GM23338 (cell line): ENCODE results near the gene GPR146. TPM values are rescaled to one million over a fixed set of nuclear protein-coding genes. Genes with fewer than 3 reads are reported as not detected.

ENCODE experiments used
- ATAC-seq: fragments of 200-7000 bp; cut with Tn5 transposase; 3 replicates; pipeline ENCODE4 v1.9.1; 2020
- DNase-seq: peaks from one replicate; pipeline ENCODE4 v3.0.0-alpha.2; 2015; ENCODE audit warnings: low spot score
- H2AFZ ChIP-seq: fragments of 200-600 bp; sonication (generic); 2 replicates; pipeline ENCODE4 v1.8.0; 2016; ENCODE audit warnings: antibody characterized with exemption, mild to moderate bottlenecking, moderate library complexity
- H3F3A ChIP-seq: fragments of 200-600 bp; sonication (generic); replicated peaks from 2 replicates; pipeline ENCODE4 v1.8.0; 2017; ENCODE audit warnings: antibody characterized with exemption, mixed run types, low read depth
- H3K27ac ChIP-seq: fragments of 200-600 bp; sonication (generic); 2 replicates; pipeline ENCODE4 v1.6.1; 2016; ENCODE audit warnings: low read depth
- H3K27me3 ChIP-seq: fragments of 200-600 bp; sonication (generic); 2 replicates; pipeline ENCODE4 v1.8.0; 2016; ENCODE audit warnings: mild to moderate bottlenecking, mixed run types, moderate library complexity; ENCODE audit not compliant: insufficient read depth
- H3K36me3 ChIP-seq: fragments of 200-600 bp; sonication (generic); 2 replicates; pipeline ENCODE4 v1.8.0; 2016; ENCODE audit warnings: mild to moderate bottlenecking; ENCODE audit not compliant: insufficient read depth
- H3K4me1 ChIP-seq: fragments of 200-600 bp; sonication (generic); 2 replicates; pipeline ENCODE4 v1.8.0; 2016; ENCODE audit warnings: mild to moderate bottlenecking, moderate library complexity; ENCODE audit not compliant: insufficient read depth
- H3K4me2 ChIP-seq: fragments of 200-600 bp; sonication (generic); 2 replicates; pipeline ENCODE4 v1.7.1; 2017; ENCODE audit warnings: mixed run types
- H3K4me3 ChIP-seq: fragments of 200-600 bp; sonication (generic); 2 replicates; pipeline ENCODE4 v1.6.1; 2016; ENCODE audit warnings: mixed run types
- H3K79me2 ChIP-seq: fragments of 200-600 bp; sonication (generic); replicated peaks from 2 replicates; pipeline ENCODE4 v1.8.0; 2017; ENCODE audit warnings: mild to moderate bottlenecking; ENCODE audit not compliant: insufficient read depth
- H3K9me2 ChIP-seq: fragments of 200-600 bp; sonication (generic); 2 replicates; pipeline ENCODE4 v1.8.0; 2017; ENCODE audit not compliant: insufficient read depth
- H4K20me1 ChIP-seq: fragments of 200-600 bp; sonication (generic); replicated peaks from 2 replicates; pipeline ENCODE4 v1.8.0; 2017; ENCODE audit warnings: mild to moderate bottlenecking; ENCODE audit not compliant: insufficient read depth
- H3K27ac Mint-ChIP-seq: 2 replicates; pipeline ENCODE4 v1.8.0; 2020; ENCODE audit warnings: inconsistent platforms, mild to moderate bottlenecking, moderate library complexity, mixed read lengths
- H3K27me3 Mint-ChIP-seq: 3 replicates; pipeline ENCODE4 v1.8.0; 2022; ENCODE audit warnings: low read depth, mild to moderate bottlenecking, moderate library complexity, mixed read lengths, inconsistent platforms; ENCODE audit not compliant: insufficient read depth, poor library complexity
- H3K36me3 Mint-ChIP-seq: 3 replicates; pipeline ENCODE4 v1.8.0; 2021; ENCODE audit warnings: low read depth, mild to moderate bottlenecking, inconsistent platforms, moderate library complexity, mixed read lengths
- H3K4me1 Mint-ChIP-seq: 3 replicates; pipeline ENCODE4 v1.8.0; 2020; ENCODE audit warnings: mild to moderate bottlenecking, inconsistent platforms, mixed read lengths
- H3K4me3 Mint-ChIP-seq: 3 replicates; pipeline ENCODE4 v1.8.0; 2021; ENCODE audit warnings: moderate library complexity, mild to moderate bottlenecking, inconsistent platforms, mixed read lengths
- H3K9me3 Mint-ChIP-seq: 3 replicates; pipeline ENCODE4 v1.8.0; 2020; ENCODE audit warnings: moderate library complexity, mild to moderate bottlenecking, inconsistent platforms, mixed read lengths
- CTCF ChIP-seq, 2 experiments: fragments of 200-600 bp in 1 of 2; sonication (generic) in 1 of 2; conservative IDR thresholded peaks; 2 replicates each; pipeline versions ENCODE4 v1.5.1 to v1.6.1; 2016 to 2017; ENCODE audit warnings: antibody characterized with exemption in 2 of 2, low read depth in 2 of 2, mild to moderate bottlenecking in 2 of 2, moderate library complexity in 1 of 2
- ETS1 ChIP-seq: IDR thresholded peaks from 2 replicates; pipeline ENCODE4 v1.6.1; 2016; ENCODE audit warnings: antibody characterized with exemption
- EZH2 ChIP-seq: fragments of 200-600 bp; sonication (generic); IDR thresholded peaks from one replicate; pipeline ENCODE4 v1.8.0; 2017; ENCODE audit warnings: antibody characterized with exemption, mild to moderate bottlenecking, low read depth; ENCODE audit not compliant: unreplicated experiment
- EZH2phosphoT487 ChIP-seq: fragments of 200-600 bp; sonication (generic); IDR thresholded peaks from one replicate; pipeline ENCODE4 v1.8.1; 2018; ENCODE audit warnings: antibody characterized with exemption; ENCODE audit not compliant: unreplicated experiment
- JUNB ChIP-seq: IDR thresholded peaks from one replicate; pipeline ENCODE4 v1.6.1; 2016; ENCODE audit warnings: antibody characterized with exemption; ENCODE audit not compliant: unreplicated experiment
- NANOG ChIP-seq: IDR thresholded peaks from 2 replicates; pipeline ENCODE4 v1.6.1; 2016; ENCODE audit warnings: antibody characterized with exemption, borderline replicate concordance
- POLR2AphosphoS5 ChIP-seq: IDR thresholded peaks from 2 replicates; pipeline ENCODE4 v1.6.1; 2016; ENCODE audit warnings: antibody characterized with exemption, low read depth
- REST ChIP-seq: IDR thresholded peaks from one replicate; pipeline ENCODE4 v1.6.1; 2018; ENCODE audit warnings: antibody characterized with exemption; ENCODE audit not compliant: unreplicated experiment
- STAT1 ChIP-seq: IDR thresholded peaks from one replicate; pipeline ENCODE4 v1.6.1; 2016; ENCODE audit warnings: antibody characterized with exemption; ENCODE audit not compliant: unreplicated experiment
- ZNF114 ChIP-seq: fragments of 250-450 bp; sonication (Bioruptor Pico); IDR thresholded peaks from 2 replicates; pipeline ENCODE4 v1.5.0; 2020; ENCODE audit warnings: mild to moderate bottlenecking, moderate library complexity
- ZNF331 ChIP-seq: fragments of 250-450 bp; sonication (Bioruptor Pico); IDR thresholded peaks from 2 replicates; pipeline ENCODE4 v1.5.0; 2020; ENCODE audit warnings: low read depth, mild to moderate bottlenecking, moderate library complexity
- polyA plus RNA-seq: library from polyadenylated mRNA; unstranded; fragments of >200 nt; fragmentation: Nextera tagmentation; extraction: Ambion mirVana; gene quantifications from 2 replicates; pipeline ENCODE4 v1.2.1, GENCODE V29; 2016
- total RNA-seq: library from RNA; depleted of rRNA; stranded (reverse); fragments of >200 nt; shearing (Covaris generic); gene quantifications from 2 replicates; pipeline ENCODE4 v1.2.3, GENCODE V29; 2014

GPR146 gene
- total and polyA plus RNA-seq, 2 experiments from 2014 or later, result 0.28 to 0.37 TPM

GRCh38 chr7:1032536-1033181, 11.7 kb upstream of the GPR146 start:
- H3K27me3 Mint-ChIP-seq, result peaks cover 8% of the 10 kb centered on the region
- H2AFZ ChIP-seq, result no peak overlapping the region
- no peak overlapping the region for H3K4me3 ChIP-seq
- no peak overlapping the region for H3K27ac Mint-ChIP-seq
- ATAC-seq (no peak), DNase-seq (no peak)
- no peaks in the 10 kb centered on the region for H3K9me2 ChIP-seq
- H3K36me3 Mint-ChIP-seq, result peaks cover 22% of the 10 kb centered on the region
- H3K4me2 ChIP-seq, result no peak overlapping the region
- H3K27ac ChIP-seq, result no peak overlapping the region
- peaks cover 3% of the 10 kb centered on the region; the same call in 2 of the 3 replicates for H3K4me1 Mint-ChIP-seq
- H3K4me3 Mint-ChIP-seq, result no peak overlapping the region
- H3K79me2 ChIP-seq, result no peaks in the 10 kb centered on the region; the same call in 1 of the 2 replicates
- H3F3A ChIP-seq, result no peaks in the 10 kb centered on the region
- H3K27me3 ChIP-seq, result no peaks in the 10 kb centered on the region
- TF ChIP-seq ETS1 (no peak), EZH2 (no peak)
- no peaks in the 10 kb centered on the region for H3K4me1 ChIP-seq
- no peaks in the 10 kb centered on the region for H3K36me3 ChIP-seq
- H4K20me1 ChIP-seq, result no peaks in the 10 kb centered on the region
- H3K9me3 Mint-ChIP-seq, result peaks cover 19% of the 10 kb centered on the region

GRCh38 chr7:1033546-1034145, 10.7 kb upstream of the GPR146 start:
- Histone ChIP-seq H3F3A (no peaks in the 10 kb centered on the region), H3K79me2 (no peaks in the 10 kb centered on the region; the same call in 1 of the 2 replicates), H3K4me3 (no peak overlapping the region), H3K4me1 (no peaks in the 10 kb centered on the region), H3K27me3 (no peaks in the 10 kb centered on the region), H3K36me3 (no peaks in the 10 kb centered on the region), H2AFZ (no peak overlapping the region), H3K9me2 (no peaks in the 10 kb centered on the region), H4K20me1 (no peaks in the 10 kb centered on the region), H3K27ac (no peak overlapping the region), H3K4me2 (no peak overlapping the region)
- no peak overlapping the region for H3K27ac Mint-ChIP-seq
- peaks cover 19% of the 10 kb centered on the region for H3K9me3 Mint-ChIP-seq
- no peak for ATAC-seq
- no peak overlapping the region for H3K4me3 Mint-ChIP-seq
- H3K36me3 Mint-ChIP-seq, result peaks cover 22% of the 10 kb centered on the region
- peaks cover 8% of the 10 kb centered on the region for H3K27me3 Mint-ChIP-seq
- peaks cover 3% of the 10 kb centered on the region; the same call in 2 of the 3 replicates for H3K4me1 Mint-ChIP-seq
- DNase-seq, result no peak
- TF ChIP-seq EZH2phosphoT487, result no peak
- TF ChIP-seq ZNF114 (CRISPR knock-in tag), result no peak
- TF ChIP-seq POLR2AphosphoS5, result no peak
- TF ChIP-seq REST, result no peak
- no peak for TF ChIP-seq ZNF331 (CRISPR knock-in tag)
- no peak for TF ChIP-seq ETS1
- no peak for TF ChIP-seq NANOG
- no peak for TF ChIP-seq EZH2
- TF ChIP-seq STAT1, result no peak
- no peak for TF ChIP-seq CTCF (conservative IDR thresholded peaks at IDR 0.05; ENCODE audit: low read depth in 2 of 2)
- no peak for TF ChIP-seq JUNB
